GM12892 (cell line): ENCODE data around the gene TRPM7.
"Not testable (repeated sequence)": the region's sequence is repeated elsewhere in the genome, so short reads cannot be mapped to it uniquely, and the experiment has no call there.

Source experiments
- DNase-seq: peaks from one replicate; pipeline ENCODE4 v3.0.0; 2011; ENCODE audit not compliant: insufficient read length
- FAIRE-seq: peaks from 2 replicates; lab custom pipeline; 2011; peaks lifted over from hg19 to GRCh38; lab: Jason Lieb, UNC
- POLR2A ChIP-seq: IDR thresholded peaks from 2 replicates; pipeline ENCODE4 v1.6.1; 2011; ENCODE audit warnings: low read depth, low read length, control low read depth
- POLR2AphosphoS5 ChIP-seq: IDR thresholded peaks from 2 replicates; pipeline ENCODE4 v1.6.1; 2011; ENCODE audit warnings: low read depth, low read length, control low read depth
- TAF1 ChIP-seq: IDR thresholded peaks from 2 replicates; pipeline ENCODE4 v1.6.1; 2011; ENCODE audit warnings: low read depth, mild to moderate bottlenecking, control low read depth, low read length, borderline replicate concordance

TRPM7 gene

DNA sequence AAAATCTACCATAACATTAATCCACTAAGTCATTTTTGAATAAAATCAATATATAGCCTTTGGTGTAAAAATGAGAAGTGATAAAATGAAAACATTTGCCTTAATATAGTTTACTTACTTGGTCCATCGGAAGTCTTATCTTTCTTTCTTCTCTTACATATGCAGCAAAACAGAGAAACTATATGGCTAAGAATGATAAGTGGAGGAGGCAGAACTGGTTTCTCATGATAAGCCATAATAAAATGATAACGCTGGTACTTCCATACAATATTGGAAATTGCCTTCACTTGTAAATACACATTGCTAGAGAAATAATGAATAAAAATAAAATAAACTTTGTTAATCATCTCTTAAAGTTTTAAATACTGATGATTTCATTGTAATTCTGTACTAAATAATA lies 92.3 kb downstream of the TRPM7 start:
- TF ChIP-seq POLR2AphosphoS5 = no peak
- no peak for TF ChIP-seq TAF1
- TF ChIP-seq POLR2A = no peak
- FAIRE-seq (no peak), DNase-seq (no peak)

DNA sequence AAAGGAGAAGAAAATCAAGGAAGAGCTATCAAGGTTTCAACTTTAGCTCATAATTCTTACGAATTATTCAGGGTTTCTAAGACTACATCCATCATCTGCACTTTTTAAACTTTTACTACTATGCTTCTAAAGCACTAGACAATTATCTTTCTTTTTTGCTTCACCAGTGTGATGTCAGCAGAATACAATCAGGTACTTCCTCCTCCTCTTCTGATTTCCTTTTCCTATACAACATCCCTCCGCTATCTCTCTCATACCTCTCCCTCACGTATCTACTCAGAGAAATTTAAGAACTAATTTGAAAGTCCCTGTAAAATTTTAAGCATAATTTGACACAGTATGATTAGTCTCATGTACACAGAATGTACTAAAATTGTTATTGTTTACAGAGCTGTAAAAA lies 92.8 kb downstream of the TRPM7 start:
- no peak for TF ChIP-seq POLR2AphosphoS5
- TF ChIP-seq TAF1 = no peak
- no peak for TF ChIP-seq POLR2A
- no peak for FAIRE-seq
- DNase-seq = no peak

DNA sequence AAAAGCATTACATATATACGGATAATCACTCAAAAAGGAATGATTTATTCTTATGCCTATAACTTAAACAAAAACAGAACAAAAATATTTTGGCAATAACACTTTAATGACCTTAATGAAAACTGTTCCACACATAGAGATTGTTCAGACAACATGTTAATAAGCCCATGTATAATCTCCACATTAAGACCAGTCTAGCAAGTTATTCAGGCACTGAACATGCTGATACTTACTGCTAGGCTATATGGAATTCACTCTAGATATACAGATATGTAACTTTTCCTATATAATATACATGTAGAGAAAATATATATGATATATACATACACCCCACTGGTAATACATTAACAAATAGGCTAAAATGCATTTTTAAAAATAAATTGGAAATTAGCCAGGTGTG lies 96.3 kb downstream of the TRPM7 start:
- FAIRE-seq (no peak), DNase-seq (no peak)
- TF ChIP-seq POLR2AphosphoS5 (no peak), TAF1 (no peak), POLR2A (no peak)

DNA sequence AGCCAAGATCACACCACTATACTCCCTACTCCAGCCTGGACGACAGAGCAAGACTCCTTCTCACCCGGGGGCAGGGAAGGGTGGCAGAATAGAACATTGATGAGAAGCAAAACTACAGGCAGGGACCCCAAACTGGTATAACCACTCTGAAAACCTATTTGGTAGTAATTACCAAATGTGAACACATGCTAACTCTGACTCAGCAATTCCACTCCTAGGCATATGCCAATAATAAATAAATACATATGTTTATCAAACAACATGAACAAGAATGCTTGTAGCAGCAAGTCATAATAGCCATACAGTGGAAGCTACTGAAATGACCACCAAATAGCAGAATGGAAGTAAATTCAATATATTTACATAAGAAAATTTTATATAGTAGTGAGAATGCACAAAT lies 109.1 kb downstream of the TRPM7 start:
- no peak for FAIRE-seq
- no peak for TF ChIP-seq POLR2AphosphoS5
- TF ChIP-seq TAF1 = no peak
- TF ChIP-seq POLR2A = no peak

DNA sequence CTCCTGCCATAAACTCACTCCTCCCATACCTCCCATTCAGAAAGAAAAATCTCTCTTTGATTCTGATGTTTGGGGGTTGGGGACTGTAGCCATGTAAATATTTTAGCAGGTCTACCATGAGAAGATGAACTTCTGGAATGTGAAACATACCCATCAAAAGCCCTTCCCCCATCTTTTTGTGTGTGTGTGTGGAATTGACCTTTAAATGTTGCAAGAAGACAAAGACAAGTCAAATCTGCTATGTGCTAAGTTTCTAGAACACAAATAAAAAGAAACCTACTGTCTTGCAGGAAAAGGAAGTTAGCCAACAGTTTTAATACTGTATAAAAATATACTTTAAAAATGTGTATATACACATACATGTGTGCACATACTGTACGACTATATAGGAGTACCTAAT lies 110.4 kb downstream of the TRPM7 start:
- FAIRE-seq = no peak
- no peak for DNase-seq

More for the DNA sequence above, 109.1 kb downstream of the TRPM7 start:
- no peak for DNase-seq

DNA sequence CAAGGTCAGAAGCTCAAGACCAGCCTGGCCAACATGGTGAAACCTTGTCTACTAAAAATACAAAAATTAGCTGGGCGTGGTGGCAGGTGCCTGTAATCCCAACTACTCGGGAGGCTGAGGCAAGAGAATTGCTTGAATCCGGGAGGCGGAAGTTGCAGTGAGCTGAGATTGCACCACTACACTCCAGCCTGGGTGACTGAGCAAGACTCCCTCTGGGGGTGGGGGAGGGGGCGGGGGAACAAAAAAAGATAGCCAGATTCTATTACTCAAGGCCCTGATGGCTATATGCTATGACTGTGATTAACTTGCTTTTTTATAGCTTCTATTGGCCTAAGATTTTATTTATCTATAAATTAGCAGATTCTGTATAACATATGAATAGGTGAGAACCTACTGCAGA lies 112.8 kb downstream of the TRPM7 start:
- DNase-seq, FAIRE-seq: not testable (repeated sequence)

More for the DNA sequence above, 110.4 kb downstream of the TRPM7 start:
- TF ChIP-seq TAF1 (no peak), POLR2A (no peak), POLR2AphosphoS5 (no peak)

DNA sequence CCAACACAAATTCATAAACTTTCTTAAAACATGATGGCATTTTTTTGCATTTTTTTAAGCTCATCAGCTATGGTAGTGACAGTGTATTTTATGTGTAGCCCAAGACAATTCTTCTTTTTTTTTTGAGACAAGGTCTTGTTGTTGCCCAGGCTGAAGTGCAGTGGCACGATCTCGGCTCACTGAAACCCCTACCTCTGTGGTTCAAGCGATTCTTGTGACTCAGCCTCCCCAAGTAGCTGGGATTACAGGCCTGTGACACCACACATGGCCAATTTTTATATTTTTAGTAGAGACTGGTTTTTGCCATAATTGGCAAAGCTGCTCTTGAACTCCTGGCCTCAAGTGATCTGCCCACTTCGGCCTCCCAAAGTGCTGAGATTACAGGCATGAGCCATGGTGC lies 122.8 kb downstream of the TRPM7 start:
- DNase-seq = no peak
- TF ChIP-seq POLR2AphosphoS5 (no peak), POLR2A (no peak), TAF1 (no peak)
- no peak for FAIRE-seq

DNA sequence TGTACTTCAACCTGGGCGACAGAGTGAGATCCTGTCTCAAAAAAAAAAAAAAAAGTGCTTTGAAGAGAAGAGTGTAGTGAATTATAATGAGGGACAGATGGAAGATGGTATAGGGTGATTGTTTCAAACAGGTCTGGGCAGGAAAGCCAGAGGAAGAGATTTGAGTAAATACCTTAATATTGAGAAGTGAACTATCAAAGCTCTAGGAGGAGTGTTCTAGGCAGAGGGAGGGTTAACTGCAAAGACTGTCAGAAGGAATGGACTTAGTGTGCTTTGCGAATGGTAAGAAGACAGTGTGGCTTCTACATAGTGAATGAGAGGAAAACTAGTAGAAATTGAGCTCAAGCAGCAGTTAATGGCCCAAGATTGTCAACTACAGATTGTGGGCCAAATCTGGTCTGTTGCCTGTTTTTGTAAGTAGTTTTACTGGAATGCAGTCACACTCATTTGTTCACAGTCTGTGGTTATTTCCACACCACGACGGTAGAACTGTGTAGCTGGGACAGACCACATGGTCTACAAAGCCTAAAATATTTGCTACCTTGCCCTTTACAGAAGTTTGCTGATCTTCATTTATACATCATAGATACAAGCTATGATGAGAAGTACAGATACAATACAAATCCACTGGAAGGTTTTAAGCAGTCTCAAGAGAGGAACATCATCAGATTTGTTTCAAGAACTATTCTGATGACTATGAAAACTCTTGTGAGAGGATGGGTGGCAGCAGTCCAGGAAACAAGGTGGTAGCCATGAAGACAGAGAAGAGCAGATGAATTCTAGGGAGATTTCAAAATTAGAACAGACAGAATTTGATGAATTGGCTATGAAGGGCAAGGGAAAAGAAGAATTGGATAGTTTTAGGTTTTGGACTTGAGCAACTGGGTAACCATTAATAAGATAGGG lies 123.6 kb downstream of the TRPM7 start:
- FAIRE-seq (no peak), DNase-seq (no peak)
- TF ChIP-seq TAF1 (no peak), POLR2A (no peak)

DNA sequence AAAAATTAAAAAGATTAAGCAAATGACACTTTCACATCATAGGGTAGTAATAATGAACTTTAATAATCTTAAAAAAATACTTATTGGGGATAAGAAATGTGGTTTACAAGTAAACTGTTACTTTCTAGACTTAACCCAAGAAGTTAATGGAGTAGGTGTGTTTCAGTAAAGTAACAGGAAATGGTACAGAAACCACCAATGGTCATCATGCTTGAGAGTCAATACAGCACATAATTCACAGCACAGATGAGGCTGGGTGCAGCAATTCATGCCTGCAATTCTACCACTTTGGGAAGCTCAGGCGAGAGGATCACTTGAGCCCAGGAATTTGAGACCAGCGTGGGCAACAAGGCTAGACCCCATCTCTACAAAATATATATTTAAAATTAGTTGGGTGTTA lies 128.6 kb downstream of the TRPM7 start:
- no peak for TF ChIP-seq TAF1
- no peak for TF ChIP-seq POLR2AphosphoS5
- TF ChIP-seq POLR2A = no peak
- DNase-seq (no peak), FAIRE-seq (peak; percentile 36)

DNA sequence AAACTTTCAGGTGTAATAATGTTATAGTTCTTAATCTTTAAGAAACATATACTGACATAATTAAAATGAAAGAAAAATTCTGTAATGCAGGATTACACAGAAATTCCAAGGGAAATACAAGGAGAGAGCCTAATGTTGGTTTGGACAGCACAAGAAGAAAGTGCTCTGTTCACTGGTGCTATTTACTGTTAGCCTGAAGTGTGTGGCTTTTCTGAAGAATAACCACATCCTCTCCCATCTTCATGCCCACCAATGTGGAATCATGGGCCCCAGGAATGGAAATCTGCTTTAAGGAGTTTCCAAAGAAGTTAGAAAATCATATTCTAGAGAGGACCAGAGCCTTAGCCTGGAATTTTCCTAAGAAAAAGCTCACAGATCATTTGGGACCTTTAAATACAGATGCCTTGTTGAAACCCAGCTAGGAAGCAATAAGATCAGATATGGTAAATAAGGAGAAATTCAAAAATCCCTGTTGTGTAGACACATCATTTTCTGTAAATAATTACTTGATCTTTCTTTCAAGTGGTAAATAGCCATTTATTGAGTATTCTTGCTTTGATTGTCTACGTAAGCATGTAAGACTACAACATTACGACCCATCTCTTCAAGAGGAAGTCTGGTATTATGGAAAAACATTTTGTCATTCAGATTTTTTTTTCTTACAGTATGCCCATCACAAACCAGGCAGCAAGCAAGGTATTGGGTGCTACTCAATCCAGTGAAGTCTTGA lies 129.8 kb downstream of the TRPM7 start:
- FAIRE-seq (no peak), DNase-seq (no peak)
- no peak for TF ChIP-seq TAF1
- no peak for TF ChIP-seq POLR2A
- no peak for TF ChIP-seq POLR2AphosphoS5

DNA sequence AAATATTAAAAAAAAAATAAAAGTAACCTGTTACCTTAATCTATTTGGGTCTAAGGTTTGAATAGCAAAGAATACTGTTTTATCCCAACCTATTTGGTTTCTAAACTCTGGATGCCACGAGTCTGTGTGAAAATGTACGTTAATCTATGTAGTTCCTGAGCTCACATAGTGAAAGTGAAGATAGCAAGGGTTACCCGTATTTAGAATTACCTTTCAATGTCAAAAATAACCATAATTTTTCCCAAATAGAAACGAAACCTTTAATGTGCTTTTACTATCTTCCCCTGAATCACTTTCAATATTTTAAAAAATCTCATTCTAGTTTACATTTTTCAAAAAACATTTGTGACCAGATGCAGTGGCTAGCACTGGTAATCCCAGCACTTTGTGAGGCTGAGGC lies 134.4 kb downstream of the TRPM7 start:
- FAIRE-seq = no peak
- DNase-seq = no peak

DNA sequence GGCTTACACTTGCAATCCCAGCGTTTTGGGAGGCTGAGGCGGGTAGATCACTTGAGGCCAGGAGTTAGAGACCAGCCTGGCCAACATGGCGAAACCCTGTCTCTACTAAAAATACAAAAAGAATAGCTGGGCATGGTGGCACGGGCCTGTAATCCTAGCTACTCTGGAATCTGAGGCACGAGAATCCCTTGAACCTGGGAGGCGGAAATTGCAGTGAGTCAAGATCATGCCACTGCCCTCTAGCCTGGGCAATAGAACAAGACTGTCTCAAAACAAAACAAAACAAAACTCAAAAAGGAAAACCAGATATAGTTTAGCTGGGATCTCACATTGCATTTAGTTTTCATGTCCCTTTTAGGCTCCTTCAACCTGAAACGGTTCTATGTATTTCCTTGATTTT lies 137.3 kb downstream of the TRPM7 start:
- no peak for TF ChIP-seq POLR2AphosphoS5
- TF ChIP-seq TAF1 = no peak
- no peak for TF ChIP-seq POLR2A
- DNase-seq = no peak
- no peak for FAIRE-seq

More for the DNA sequence above, 134.4 kb downstream of the TRPM7 start:
- TF ChIP-seq POLR2A = no peak
- no peak for TF ChIP-seq TAF1
- no peak for TF ChIP-seq POLR2AphosphoS5
